H1 (cell line): ENCODE data around the gene DOK6. TPM values are rescaled to one million over a fixed set of nuclear protein-coding genes. Genes with fewer than 3 reads are reported as not detected.

Experiments used
- CTCF ChIA-PET: fragments of 300-600 bp; sonication (Branson Sonifier 250); formaldehyde crosslinking; loops from one replicate; lab custom pipeline; 2021; ENCODE audit not compliant: partially characterized antibody; lab: Charles Lee
- POLR2A ChIA-PET: fragments of 300-600 bp; sonication (Branson Sonifier 250); formaldehyde crosslinking; loops from one replicate; lab custom pipeline; 2021; ENCODE audit warnings: inconsistent platforms; ENCODE audit not compliant: partially characterized antibody; lab: Charles Lee
- DNase-seq, 2 experiments: peaks; one replicate each; pipeline versions ENCODE4 v3.0.0 to v3.0.0-alpha.2; 2010 to 2022; ENCODE audit warnings: low spot score in 2 of 2, low read depth in 1 of 2, mixed read lengths in 1 of 2
- FAIRE-seq: peaks from 2 replicates; lab custom pipeline; 2011; peaks lifted over from hg19 to GRCh38; lab: Jason Lieb, UNC
- H2AFZ ChIP-seq: 2 replicates; pipeline ENCODE4 v1.8.1; 2012; ENCODE audit warnings: low read length, inconsistent platforms
- H2AK5ac ChIP-seq: 2 replicates; pipeline ENCODE4 v1.6.1; 2013; ENCODE audit warnings: low read depth, low read length
- H2BK120ac ChIP-seq: replicated peaks from 2 replicates; pipeline ENCODE3; 2013; ENCODE audit warnings: low read depth, low read length, inconsistent platforms
- H2BK12ac ChIP-seq: 2 replicates; pipeline ENCODE4 v1.6.1; 2013; ENCODE audit warnings: low read depth, low read length
- H2BK15ac ChIP-seq: 2 replicates; pipeline ENCODE4 v1.6.1; 2013; ENCODE audit warnings: low read length
- H2BK20ac ChIP-seq: 2 replicates; pipeline ENCODE4 v1.6.1; 2013; ENCODE audit warnings: low read length
- H2BK5ac ChIP-seq: 2 replicates; pipeline ENCODE4 v1.6.1; 2013; ENCODE audit warnings: low read depth, low read length
- H3K14ac ChIP-seq: 2 replicates; pipeline ENCODE4 v1.6.1; 2013; ENCODE audit warnings: inconsistent platforms; ENCODE audit not compliant: insufficient read length
- H3K18ac ChIP-seq: 2 replicates; pipeline ENCODE4 v1.6.1; 2013; ENCODE audit warnings: low read length; ENCODE audit errors: extremely low read depth
- H3K23ac ChIP-seq: 2 replicates; pipeline ENCODE4 v1.6.1; 2013; ENCODE audit warnings: inconsistent platforms; ENCODE audit not compliant: insufficient read length
- H3K23me2 ChIP-seq: 2 replicates; pipeline ENCODE4 v1.6.1; 2013; ENCODE audit warnings: low read depth, low read length
- H3K27ac ChIP-seq: 2 replicates; pipeline ENCODE4 v1.6.1; 2011; ENCODE audit warnings: low read depth, low read length, inconsistent platforms
- H3K27me3 ChIP-seq, 4 experiments: replicated peaks in 1 of 4; 1 replicate in 1 of 4; 2 replicates in 3 of 4; pipeline versions ENCODE4 v1.6.1 to v1.8.1; 2011 to 2013; ENCODE audit warnings: low read length in 3 of 4, mild to moderate bottlenecking in 3 of 4, inconsistent platforms in 2 of 4, mixed read lengths in 2 of 4, moderate library complexity in 1 of 4; ENCODE audit not compliant: control insufficient read depth in 3 of 4, insufficient read depth in 3 of 4; ENCODE audit errors: extremely low read depth in 1 of 4
- H3K36me3 ChIP-seq, 4 experiments: 2 replicates each; pipeline versions ENCODE4 v1.6.1 to v1.8.1; 2011 to 2013; ENCODE audit warnings: mild to moderate bottlenecking in 4 of 4, low read length in 3 of 4, moderate library complexity in 2 of 4, control low read depth in 1 of 4, inconsistent platforms in 1 of 4; ENCODE audit not compliant: insufficient read depth in 4 of 4, control insufficient read depth in 2 of 4
- H3K4ac ChIP-seq: replicated peaks from 2 replicates; pipeline ENCODE3; 2013; ENCODE audit warnings: low read length, low read depth, mixed read lengths, inconsistent platforms; ENCODE audit not compliant: insufficient read length
- H3K4me1 ChIP-seq, 4 experiments: replicated peaks in 1 of 4; 1 replicate in 1 of 4; 2 replicates in 3 of 4; pipeline versions ENCODE4 v1.6.1 to v1.8.1; 2011 to 2013; ENCODE audit warnings: low read length in 3 of 4, inconsistent platforms in 2 of 4, mixed read lengths in 1 of 4; ENCODE audit not compliant: insufficient read depth in 4 of 4, control insufficient read depth in 3 of 4
- H3K4me2 ChIP-seq, 2 experiments: 2 replicates each; pipeline versions ENCODE4 v1.6.1 to v1.8.1; 2011 to 2013; ENCODE audit warnings: low read depth in 2 of 2, low read length in 2 of 2, control low read depth in 1 of 2, inconsistent platforms in 1 of 2, mild to moderate bottlenecking in 1 of 2; ENCODE audit not compliant: insufficient read depth in 1 of 2
- H3K4me3 ChIP-seq, 4 experiments: fragments of 200-600, 300-600 bp in 1 of 4; sonication (generic), shearing (Covaris generic), sonication (Bioruptor Twin) in 1 of 4; 2 replicates each; pipeline versions ENCODE4 v1.5.1 to v1.8.1; 2011 to 2016; ENCODE audit warnings: low read length in 4 of 4, low read depth in 3 of 4, control low read depth in 2 of 4, inconsistent platforms in 2 of 4, mild to moderate bottlenecking in 2 of 4, mixed read lengths in 1 of 4, moderate library complexity in 1 of 4; ENCODE audit not compliant: insufficient read depth in 2 of 4; ENCODE audit errors: extremely low read depth in 1 of 4
- H3K56ac ChIP-seq: replicated peaks from 2 replicates; pipeline ENCODE3; 2013; ENCODE audit warnings: low read depth, mild to moderate bottlenecking, mixed read lengths, low read length, inconsistent platforms; ENCODE audit not compliant: insufficient read length
- H3K79me1 ChIP-seq: 2 replicates; pipeline ENCODE4 v1.6.1; 2013; ENCODE audit warnings: low read depth, low read length, control low read depth
- H3K79me2 ChIP-seq, 2 experiments: 2 replicates each; pipeline versions ENCODE4 v1.6.1 to v1.8.1; 2012 to 2013; ENCODE audit warnings: low read length in 2 of 2, mild to moderate bottlenecking in 2 of 2, inconsistent platforms in 1 of 2; ENCODE audit not compliant: insufficient read depth in 2 of 2, control insufficient read depth in 1 of 2
- H3K9ac ChIP-seq, 4 experiments: replicated peaks in 1 of 4; 1 replicate in 1 of 4; 2 replicates in 3 of 4; pipeline versions ENCODE4 v1.6.1 to v1.8.1; 2011 to 2013; ENCODE audit warnings: low read depth in 3 of 4, low read length in 3 of 4, control low read depth in 2 of 4, mild to moderate bottlenecking in 2 of 4, moderate library complexity in 2 of 4, inconsistent platforms in 1 of 4; ENCODE audit errors: extremely low read depth in 1 of 4
- H3K9me3 ChIP-seq, 2 experiments: 2 replicates each; pipeline versions ENCODE4 v1.6.1 to v1.8.1; 2012 to 2013; ENCODE audit warnings: mild to moderate bottlenecking in 2 of 2, moderate library complexity in 2 of 2, control low read depth in 1 of 2, inconsistent platforms in 1 of 2, low read depth in 1 of 2, low read length in 1 of 2, mixed read lengths in 1 of 2; ENCODE audit not compliant: insufficient read depth in 2 of 2
- H4K20me1 ChIP-seq, 2 experiments: replicated peaks in 1 of 2; 2 replicates each; pipeline versions ENCODE3 to v1.8.1; 2011 to 2013; ENCODE audit warnings: inconsistent platforms in 2 of 2, low read length in 2 of 2, mild to moderate bottlenecking in 1 of 2; ENCODE audit not compliant: insufficient read depth in 2 of 2, control insufficient read depth in 1 of 2
- H4K5ac ChIP-seq: 2 replicates; pipeline ENCODE4 v1.6.1; 2013; ENCODE audit warnings: low read length, low read depth, mixed read lengths, inconsistent platforms; ENCODE audit not compliant: insufficient read length
- H4K8ac ChIP-seq: 2 replicates; pipeline ENCODE4 v1.8.0; 2013; ENCODE audit warnings: mild to moderate bottlenecking, moderate library complexity, low read length, inconsistent platforms; ENCODE audit not compliant: insufficient read depth; ENCODE audit errors: extremely low read depth
- H4K91ac ChIP-seq: replicated peaks from 2 replicates; pipeline ENCODE3; 2013; ENCODE audit warnings: low read length, mixed read lengths, inconsistent platforms; ENCODE audit not compliant: insufficient read length
- BRCA1 ChIP-seq: IDR thresholded peaks from 2 replicates; pipeline ENCODE4 v1.6.1; 2012; ENCODE audit warnings: low read depth, low read length, improper control_type of control experiment
- CBX8 ChIP-seq: fragments of 300-800, 300-1000 bp; sonication (generic); IDR thresholded peaks from 2 replicates; pipeline ENCODE4 v1.7.1; 2016; ENCODE audit warnings: low read depth, low read length, borderline replicate concordance
- CHD1 ChIP-seq: IDR thresholded peaks from 2 replicates; pipeline ENCODE4 v1.6.1; 2012; ENCODE audit warnings: low read depth, low read length, improper control_type of control experiment
- EGR1 ChIP-seq: IDR thresholded peaks from 2 replicates; pipeline ENCODE4 v1.6.1; 2011; ENCODE audit warnings: low read depth, low read length, borderline replicate concordance
- EZH2 ChIP-seq: fragments of 200-600 bp; sonication (generic); IDR thresholded peaks from 2 replicates; pipeline ENCODE4 v1.7.1; 2012; ENCODE audit warnings: low read depth, mild to moderate bottlenecking, moderate library complexity, low read length, inconsistent platforms; ENCODE audit not compliant: severe bottlenecking
- HDAC2 ChIP-seq, 2 experiments: fragments of 300-600 bp in 1 of 2; sonication (generic) in 1 of 2; IDR thresholded peaks; 2 replicates each; pipeline ENCODE4 v1.6.1; 2011 to 2012; ENCODE audit warnings: low read depth in 2 of 2, low read length in 2 of 2, mild to moderate bottlenecking in 2 of 2, moderate library complexity in 2 of 2, borderline replicate concordance in 1 of 2, inconsistent platforms in 1 of 2
- JUND ChIP-seq: IDR thresholded peaks from 2 replicates; pipeline ENCODE4 v1.6.1; 2011; ENCODE audit warnings: mild to moderate bottlenecking, improper control_type of control experiment, low read length
- KDM4A ChIP-seq: IDR thresholded peaks from one replicate; pipeline ENCODE4 v1.7.1; 2012; ENCODE audit warnings: low read depth, mild to moderate bottlenecking, moderate library complexity, low read length, inconsistent platforms; ENCODE audit not compliant: severe bottlenecking
- MAFK ChIP-seq: IDR thresholded peaks from 2 replicates; pipeline ENCODE4 v1.6.1; 2012; ENCODE audit warnings: low read depth, mild to moderate bottlenecking, improper control_type of control experiment, low read length
- NRF1 ChIP-seq: IDR thresholded peaks from 2 replicates; pipeline ENCODE4 v1.6.1; 2011; ENCODE audit warnings: mild to moderate bottlenecking, low read depth, low read length, improper control_type of control experiment
- POLR2AphosphoS5 ChIP-seq: IDR thresholded peaks from 2 replicates; pipeline ENCODE4 v1.6.1; 2011; ENCODE audit warnings: low read depth, low read length
- SIRT6 ChIP-seq: IDR thresholded peaks from one replicate; pipeline ENCODE4 v1.7.1; 2012; ENCODE audit warnings: low read length, inconsistent platforms
- SP4 ChIP-seq: IDR thresholded peaks from 2 replicates; pipeline ENCODE4 v1.6.1; 2012; ENCODE audit warnings: low read length, inconsistent platforms
- SUZ12 ChIP-seq: fragments of 200-600 bp; sonication (generic); IDR thresholded peaks from 2 replicates; pipeline ENCODE4 v1.6.1; 2012; ENCODE audit warnings: mild to moderate bottlenecking, inconsistent platforms, low read length, moderate library complexity, mixed read lengths
- WGBS, 2 experiments: shearing (Covaris generic) in 1 of 2; methylation state at CpG; one replicate each; pipeline versions ENCODE4 v1.1.6 to v1.1.7; 2013 to 2015; ENCODE audit warnings: low lambda C conversion rate in 2 of 2, mixed read lengths in 2 of 2, inconsistent platforms in 1 of 2, low coverage in 1 of 2, missing lambda C conversion rate in 1 of 2; ENCODE audit not compliant: insufficient replicate concordance in 2 of 2, insufficient coverage in 1 of 2, insufficient read length in 1 of 2; ENCODE audit errors: extremely low coverage in 1 of 2, missing lambda C conversion rate in 1 of 2; 5-methylcytosine and 5-hydroxymethylcytosine counted together
- polyA plus RNA-seq, 7 experiments: library from polyadenylated mRNA; depleted of rRNA in 3 of 7; stranded (reverse) in 5 of 7; unstranded in 2 of 7; fragments of >200 nt in 5 of 7; fragments of 200-250 nt in 2 of 7; gene quantifications; 1 replicate in 5 of 7; 2 replicates in 1 of 7; 4 replicates in 1 of 7; pipeline versions ENCODE4 v1.2.1 to v1.2.3, GENCODE V29; 2011 to 2013; ENCODE audit warnings: missing spikeins in 2 of 7, mixed read lengths in 2 of 7
- total RNA-seq: library from RNA; stranded (reverse); fragmentation: NEBNext Ultra II Directional; extraction: Animal tissue kit (Norgen Biotek cat#: 25700); gene quantifications from 2 replicates; pipeline ENCODE4 v1.2.1, GENCODE V29; 2021

DOK6 gene
- total and polyA plus RNA-seq, 2 of the 8 experiments (the other 6 are each of a cell fraction or from before 2014, with no cell fraction given): 0.33 to 0.50 TPM

GRCh38 chr18:69414184-69414583, 13.5 kb downstream of the DOK6 start:
- no peak overlapping the region for H4K5ac ChIP-seq
- no peaks in the 10 kb centered on the region for H3K23me2 ChIP-seq
- no peak overlapping the region for H3K4me2 ChIP-seq
- no peak overlapping the region for H3K4me3 ChIP-seq
- no peaks in the 10 kb centered on the region for H3K79me1 ChIP-seq
- H3K27ac ChIP-seq: no peak overlapping the region
- WGBS, 2 experiments: 40% methylated on average over 1 of the region's 1 CpG; no CpG with 5 or more reads in 1 of the 2 experiments
- DNase-seq (no peak), FAIRE-seq (no peak)
- no peaks in the 10 kb centered on the region for H3K79me2 ChIP-seq
- H3K9ac ChIP-seq: no peak overlapping the region
- H3K56ac ChIP-seq: no peak overlapping the region
- TF ChIP-seq POLR2AphosphoS5 (no peak), CBX8 (no peak), CHD1 (no peak), NRF1 (no peak), SUZ12 (no peak), EGR1 (no peak), JUND (no peak), BRCA1 (no peak), SIRT6 (no peak), HDAC2 (IDR thresholded peaks at IDR 0.05; ENCODE audit: borderline replicate concordance in 1 of 2, low read depth in 2 of 2, low read length in 2 of 2) (no peak), EZH2 (no peak), SP4 (no peak), MAFK (no peak), KDM4A (no peak)
- no peaks in the 10 kb centered on the region for H4K20me1 ChIP-seq
- H2BK15ac ChIP-seq: no peak overlapping the region
- no peak overlapping the region for H3K4ac ChIP-seq
- no peak overlapping the region for H4K8ac ChIP-seq
- H3K9me3 ChIP-seq: no peaks in the 10 kb centered on the region
- ChIA-PET CTCF (interaction anchor here (1.3 kb wide), 1 partner anchor 12 kb away, joined by 4 read pairs; no protein-coding TSS in a partner anchor), POLR2A (no interaction called here)
- H3K14ac ChIP-seq: no peak overlapping the region
- H2BK20ac ChIP-seq: no peak overlapping the region
- H3K23ac ChIP-seq: no peak overlapping the region
- no peak overlapping the region for H2BK5ac ChIP-seq
- no peak overlapping the region for H2BK120ac ChIP-seq
- no peaks in the 10 kb centered on the region for H3K4me1 ChIP-seq
- no peak overlapping the region for H2AFZ ChIP-seq
- H3K18ac ChIP-seq: no peak overlapping the region
- H3K27me3 ChIP-seq: no peaks in the 10 kb centered on the region
- H2BK12ac ChIP-seq: no peak overlapping the region
- H2AK5ac ChIP-seq: no peak overlapping the region
- no peaks in the 10 kb centered on the region for H3K36me3 ChIP-seq
- H4K91ac ChIP-seq: no peak overlapping the region
